ENCODE results near the gene EI24.

DNA sequence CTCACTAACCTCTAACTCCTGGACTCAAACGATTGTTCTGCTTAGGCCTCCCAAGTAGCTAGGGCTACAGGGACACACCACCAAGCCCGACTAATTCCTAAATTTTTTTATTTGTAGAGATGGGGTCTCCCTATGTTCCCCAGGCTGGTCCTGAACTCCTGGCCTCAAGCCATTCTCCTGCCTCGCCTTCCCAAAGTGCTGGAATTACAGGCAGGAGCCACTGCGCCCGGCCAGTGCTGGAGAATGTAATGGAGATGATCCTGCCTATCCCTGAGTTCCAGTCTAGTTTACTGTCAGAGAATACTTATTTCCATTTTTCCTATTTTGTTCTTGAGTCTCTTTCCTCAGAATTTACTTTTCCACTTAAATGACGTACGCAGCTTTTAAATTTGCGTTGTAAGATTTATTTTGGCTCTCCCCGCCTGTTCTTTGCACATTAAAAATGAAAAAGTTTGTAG is 55.5 kb downstream of the EI24 start, which contains the start of gene CHEK1:
- TF ChIP-seq, protein P1, sequence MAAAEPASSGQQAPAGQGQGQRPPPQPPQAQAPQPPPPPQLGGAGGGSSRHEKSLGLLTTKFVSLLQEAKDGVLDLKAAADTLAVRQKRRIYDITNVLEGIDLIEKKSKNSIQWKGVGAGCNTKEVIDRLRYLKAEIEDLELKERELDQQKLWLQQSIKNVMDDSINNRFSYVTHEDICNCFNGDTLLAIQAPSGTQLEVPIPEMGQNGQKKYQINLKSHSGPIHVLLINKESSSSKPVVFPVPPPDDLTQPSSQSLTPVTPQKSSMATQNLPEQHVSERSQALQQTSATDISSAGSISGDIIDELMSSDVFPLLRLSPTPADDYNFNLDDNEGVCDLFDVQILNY (CRISPR knock-in tag; IDR thresholded peaks at IDR 0.05), result no peak
- TF ChIP-seq EZH2 (IDR thresholded peaks at IDR 0.05; ENCODE audit: borderline replicate concordance, low read depth, low read length) (no peak), SMC3 (conservative IDR thresholded peaks at IDR 0.05; ENCODE audit: insufficient read depth, low read depth, low read length) (no peak), NFYB (IDR thresholded peaks at IDR 0.05; ENCODE audit: extremely low read depth, insufficient read length) (no peak)
